ENCODE results near the gene CTR9.

- TF ChIP-seq, protein P1, sequence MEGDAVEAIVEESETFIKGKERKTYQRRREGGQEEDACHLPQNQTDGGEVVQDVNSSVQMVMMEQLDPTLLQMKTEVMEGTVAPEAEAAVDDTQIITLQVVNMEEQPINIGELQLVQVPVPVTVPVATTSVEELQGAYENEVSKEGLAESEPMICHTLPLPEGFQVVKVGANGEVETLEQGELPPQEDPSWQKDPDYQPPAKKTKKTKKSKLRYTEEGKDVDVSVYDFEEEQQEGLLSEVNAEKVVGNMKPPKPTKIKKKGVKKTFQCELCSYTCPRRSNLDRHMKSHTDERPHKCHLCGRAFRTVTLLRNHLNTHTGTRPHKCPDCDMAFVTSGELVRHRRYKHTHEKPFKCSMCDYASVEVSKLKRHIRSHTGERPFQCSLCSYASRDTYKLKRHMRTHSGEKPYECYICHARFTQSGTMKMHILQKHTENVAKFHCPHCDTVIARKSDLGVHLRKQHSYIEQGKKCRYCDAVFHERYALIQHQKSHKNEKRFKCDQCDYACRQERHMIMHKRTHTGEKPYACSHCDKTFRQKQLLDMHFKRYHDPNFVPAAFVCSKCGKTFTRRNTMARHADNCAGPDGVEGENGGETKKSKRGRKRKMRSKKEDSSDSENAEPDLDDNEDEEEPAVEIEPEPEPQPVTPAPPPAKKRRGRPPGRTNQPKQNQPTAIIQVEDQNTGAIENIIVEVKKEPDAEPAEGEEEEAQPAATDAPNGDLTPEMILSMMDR (IDR thresholded peaks at IDR 0.05), result no peak
- TF ChIP-seq POLR2A (IDR thresholded peaks at IDR 0.05), result no peak
These were observed 28.0 kb downstream of the CTR9 start for GRCh38 chr11:10779086-10779485.
